Peyer's patch (tissue), 4 donors: ENCODE measurements around the gene FGD3. TPM values are rescaled to one million over a fixed set of nuclear protein-coding genes. Genes with fewer than 3 reads are reported as not detected.

Source experiments
- DNase-seq, 3 donors: peaks; one replicate each; pipeline ENCODE4 v3.0.0-alpha.2; 2017 to 2019
- H3K27ac ChIP-seq, 4 donors: fragments of 200-600 bp; sonication (generic); one replicate each; pipeline ENCODE4 v1.5.1; 2016 to 2019
- H3K27me3 ChIP-seq, 2 donors: fragments of 200-600 bp; sonication (generic); one replicate each; pipeline ENCODE4 v1.5.1; 2019
- H3K36me3 ChIP-seq, 3 donors: fragments of 200-600 bp; sonication (generic); one replicate each; pipeline ENCODE4 v1.5.1; 2016 to 2019
- H3K4me1 ChIP-seq, 4 donors: fragments of 200-600 bp; sonication (generic); one replicate each; pipeline ENCODE4 v1.5.1; 2016 to 2019
- H3K4me3 ChIP-seq, 4 donors: fragments of 200-600 bp; sonication (generic); 1 replicate in 3 of 4; 2 replicates in 1 of 4; pipeline ENCODE4 v1.5.1; 2016 to 2019; ENCODE audit warnings: mild to moderate bottlenecking in 1 of 4
- H3K9me3 ChIP-seq, 4 donors: fragments of 200-600 bp; sonication (generic); one replicate each; pipeline ENCODE4 v1.5.1; 2016 to 2019; ENCODE audit warnings: mild to moderate bottlenecking in 1 of 4
- CTCF ChIP-seq, 6 experiments: fragments of 450-650 bp in 4 of 6; fragments of 200-600 bp in 2 of 6; sonication (generic) in 1 of 6; IDR thresholded peaks; one replicate each; pipeline ENCODE4 v1.5.1; 2017 to 2019; ENCODE audit warnings: antibody characterized with exemption in 6 of 6, mild to moderate bottlenecking in 3 of 6, moderate library complexity in 1 of 6
- POLR2A ChIP-seq, 2 donors: fragments of 450-650 bp; IDR thresholded peaks; one replicate each; pipeline ENCODE4 v1.5.1; 2017; ENCODE audit warnings: antibody characterized with exemption in 2 of 2, mild to moderate bottlenecking in 2 of 2, moderate library complexity in 2 of 2
- total RNA-seq, 4 donors: library from RNA; depleted of rRNA; stranded (reverse); fragments of >200 nt; gene quantifications; one replicate each; pipeline ENCODE4 v1.1.0, GENCODE V29; 2016

Gene FGD3
- total RNA-seq, 4 donors from 2014 or later = 4.6 to 48.7 (median 7.8) TPM

DNA sequence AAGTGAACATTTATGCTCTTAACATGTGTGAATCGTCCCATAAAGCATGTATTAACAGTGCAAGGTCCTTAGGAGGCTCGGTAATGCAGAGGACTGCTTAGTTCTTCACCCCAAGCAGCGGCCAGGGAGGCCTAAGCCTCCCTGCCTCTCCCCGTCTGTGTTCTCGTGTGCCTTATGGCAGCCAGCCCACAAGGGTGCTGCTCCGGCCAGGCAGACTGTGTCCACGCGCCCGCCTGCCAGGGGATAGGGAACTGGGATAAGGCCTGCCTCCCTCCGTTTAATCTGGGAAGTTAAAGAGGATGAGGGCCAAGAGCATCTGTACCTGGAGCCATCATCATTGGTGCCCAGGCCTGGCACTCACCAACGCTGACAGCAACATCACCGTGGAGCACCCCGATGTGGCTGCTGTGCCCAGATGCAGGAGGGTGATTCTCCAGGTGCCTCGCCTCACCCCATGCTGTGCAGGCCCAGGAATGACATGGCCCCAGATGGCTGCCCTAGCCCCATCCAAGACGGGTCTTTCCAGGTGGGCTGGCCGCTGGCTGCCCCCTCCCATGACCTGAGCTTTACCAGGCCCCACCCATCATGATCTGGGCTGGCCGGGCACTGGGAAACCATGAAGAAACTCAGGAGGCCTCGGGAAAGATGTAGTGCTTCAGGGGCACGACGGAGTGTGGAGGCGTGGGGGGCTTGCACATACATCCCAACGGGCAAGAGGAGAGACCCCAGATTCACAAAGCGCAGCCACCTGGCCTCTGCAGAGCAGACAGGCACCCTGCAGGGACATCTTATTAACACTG, 75.6 kb downstream of the FGD3 start:
- Histone ChIP-seq H3K9me3 (no peaks in the 10 kb centered on the region), H3K4me1 (no peaks in the 10 kb centered on the region), H3K36me3 (no peaks in the 10 kb centered on the region), H3K27me3 (no peaks in the 10 kb centered on the region), H3K27ac (no peak overlapping the region), H3K4me3 (no peak overlapping the region)
- no peak for DNase-seq
- no peak for TF ChIP-seq POLR2A (IDR thresholded peaks at IDR 0.05)
- TF ChIP-seq CTCF (IDR thresholded peaks at IDR 0.05) = no peak

- no peaks in the 10 kb centered on the region for H3K36me3 ChIP-seq
- no peak for DNase-seq
- no peaks in the 10 kb centered on the region for H3K27me3 ChIP-seq
- H3K4me3 ChIP-seq = no peak overlapping the region
- no peaks in the 10 kb centered on the region for H3K9me3 ChIP-seq
- H3K27ac ChIP-seq = no peak overlapping the region
- no peaks in the 10 kb centered on the region for H3K4me1 ChIP-seq
- TF ChIP-seq CTCF (IDR thresholded peaks at IDR 0.05) (no peak), POLR2A (IDR thresholded peaks at IDR 0.05) (no peak)
Measured at GRCh38 chr9:93023521-93023815, 76.1 kb downstream of the FGD3 start.

- H3K9me3 ChIP-seq = no peaks in the 10 kb centered on the region
- no peak for DNase-seq
- no peaks in the 10 kb centered on the region for H3K36me3 ChIP-seq
- no peak overlapping the region for H3K27ac ChIP-seq
- H3K4me1 ChIP-seq = no peaks in the 10 kb centered on the region
- H3K4me3 ChIP-seq = no peak overlapping the region
- H3K27me3 ChIP-seq = no peaks in the 10 kb centered on the region
- TF ChIP-seq CTCF (IDR thresholded peaks at IDR 0.05) (no peak), POLR2A (IDR thresholded peaks at IDR 0.05) (no peak)
Measured at GRCh38 chr9:93024646-93024910, 77.3 kb downstream of the FGD3 start.

DNA sequence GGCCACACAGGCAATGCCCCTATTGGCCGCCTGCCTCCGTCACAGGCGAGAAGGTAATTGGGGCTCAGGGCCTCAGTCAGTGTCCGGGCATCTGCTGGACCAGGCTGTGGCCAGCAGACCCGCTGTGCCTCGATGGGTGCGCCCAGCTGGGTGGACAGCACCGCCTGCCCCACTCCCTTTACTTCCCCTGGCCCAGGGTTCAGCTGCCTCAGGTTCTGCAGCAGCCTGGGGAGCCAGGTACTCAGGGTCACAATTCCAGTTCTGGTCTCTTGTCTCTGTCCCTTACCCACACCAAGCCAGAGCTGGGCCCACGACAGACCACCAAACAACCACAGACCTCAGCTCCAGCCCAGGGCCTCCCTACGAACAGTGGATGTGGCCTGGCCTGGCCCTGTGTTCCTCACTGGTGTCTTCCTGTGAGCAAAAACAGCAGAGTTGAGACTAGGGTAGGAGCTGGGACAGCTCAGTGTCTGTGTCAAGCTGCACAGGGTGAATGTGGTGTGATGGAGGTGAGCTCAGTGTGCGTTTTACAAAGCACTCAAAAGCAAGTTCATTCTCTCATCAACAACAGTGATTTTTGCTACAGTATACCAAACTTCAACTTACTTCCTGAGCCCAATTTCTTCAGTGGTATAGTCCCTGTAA, 77.8 kb downstream of the FGD3 start:
- H3K4me3 ChIP-seq = no peak overlapping the region
- no peaks in the 10 kb centered on the region for H3K4me1 ChIP-seq
- H3K27me3 ChIP-seq = no peaks in the 10 kb centered on the region
- TF ChIP-seq POLR2A (IDR thresholded peaks at IDR 0.05) = no peak
- no peak for TF ChIP-seq CTCF (IDR thresholded peaks at IDR 0.05)
- H3K27ac ChIP-seq = peak overlapping the region in 1 of 4 donors; percentile 31
- H3K36me3 ChIP-seq = no peaks in the 10 kb centered on the region
- DNase-seq = no peak
- no peaks in the 10 kb centered on the region for H3K9me3 ChIP-seq

GRCh38 chr9:93025736-93026135, 78.4 kb downstream of the FGD3 start:
- Histone ChIP-seq H3K4me3 (no peak overlapping the region), H3K36me3 (no peaks in the 10 kb centered on the region), H3K27ac (peak overlapping the region in 1 of 4 donors; percentile 31), H3K4me1 (no peaks in the 10 kb centered on the region), H3K9me3 (no peaks in the 10 kb centered on the region), H3K27me3 (no peaks in the 10 kb centered on the region)
- TF ChIP-seq POLR2A (IDR thresholded peaks at IDR 0.05) = no peak
- no peak for TF ChIP-seq CTCF (IDR thresholded peaks at IDR 0.05)
- DNase-seq = no peak
